ENCODE measurements around the gene SETDB2.

DNA sequence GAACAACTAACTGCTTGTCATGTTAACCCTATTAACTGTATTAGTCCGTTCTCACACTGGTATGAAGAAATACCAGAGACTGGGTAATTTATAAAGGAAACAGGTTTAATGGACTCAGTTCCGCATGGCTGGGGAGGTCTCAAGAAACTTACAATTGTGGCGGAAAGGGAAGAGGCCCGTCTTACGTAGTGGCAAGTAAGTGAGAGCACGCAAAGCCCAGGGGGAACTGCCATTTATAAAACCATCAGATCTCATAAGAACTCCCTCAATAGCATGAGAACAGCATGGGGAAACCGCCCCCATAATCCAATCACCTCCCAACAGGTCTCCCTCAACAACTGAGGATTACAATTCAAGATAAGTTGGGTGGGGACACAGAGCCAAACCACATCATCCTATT is 86.4 kb downstream of the SETDB2 start:
- TF ChIP-seq SMC3 (conservative IDR thresholded peaks at IDR 0.05; ENCODE audit: poor library complexity) (no peak), EP300 (conservative IDR thresholded peaks at IDR 0.05; ENCODE audit: poor library complexity, severe bottlenecking) (no peak), EZH2 (IDR thresholded peaks at IDR 0.05; ENCODE audit: borderline replicate concordance, insufficient read depth, low read length, poor library complexity, severe bottlenecking) (no peak), TAF1 (IDR thresholded peaks at IDR 0.05; ENCODE audit: low read depth) (no peak)
- TF ChIP-seq, protein P1, sequence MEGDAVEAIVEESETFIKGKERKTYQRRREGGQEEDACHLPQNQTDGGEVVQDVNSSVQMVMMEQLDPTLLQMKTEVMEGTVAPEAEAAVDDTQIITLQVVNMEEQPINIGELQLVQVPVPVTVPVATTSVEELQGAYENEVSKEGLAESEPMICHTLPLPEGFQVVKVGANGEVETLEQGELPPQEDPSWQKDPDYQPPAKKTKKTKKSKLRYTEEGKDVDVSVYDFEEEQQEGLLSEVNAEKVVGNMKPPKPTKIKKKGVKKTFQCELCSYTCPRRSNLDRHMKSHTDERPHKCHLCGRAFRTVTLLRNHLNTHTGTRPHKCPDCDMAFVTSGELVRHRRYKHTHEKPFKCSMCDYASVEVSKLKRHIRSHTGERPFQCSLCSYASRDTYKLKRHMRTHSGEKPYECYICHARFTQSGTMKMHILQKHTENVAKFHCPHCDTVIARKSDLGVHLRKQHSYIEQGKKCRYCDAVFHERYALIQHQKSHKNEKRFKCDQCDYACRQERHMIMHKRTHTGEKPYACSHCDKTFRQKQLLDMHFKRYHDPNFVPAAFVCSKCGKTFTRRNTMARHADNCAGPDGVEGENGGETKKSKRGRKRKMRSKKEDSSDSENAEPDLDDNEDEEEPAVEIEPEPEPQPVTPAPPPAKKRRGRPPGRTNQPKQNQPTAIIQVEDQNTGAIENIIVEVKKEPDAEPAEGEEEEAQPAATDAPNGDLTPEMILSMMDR (IDR thresholded peaks at IDR 0.05; ENCODE audit: poor library complexity, severe bottlenecking), result no peak
